ENCODE results near the gene MAP3K20. TPM values are rescaled to one million over a fixed set of nuclear protein-coding genes. Genes with fewer than 3 reads are reported as not detected.
A peak's percentile ranks its signal among the peaks of the same experiment; 100 is the strongest.
"Not testable (repeated sequence)": the region's sequence is repeated elsewhere in the genome, so short reads cannot be mapped to it uniquely, and the experiment has no call there.

The MAP3K20 gene
- total RNA-seq, 6 donors from 2014 or later, result 16.3 to 41.7 (median 34.7) TPM

GRCh38 chr2:173252581-173252980, 176.9 kb downstream of the MAP3K20 start:
- no peak for TF ChIP-seq POLR2A (IDR thresholded peaks at IDR 0.05)
- no peak for TF ChIP-seq EP300 (IDR thresholded peaks at IDR 0.05)
- Histone ChIP-seq H3K4me1 (no peaks in the 10 kb centered on the region), H3K9me3 (no peaks in the 10 kb centered on the region), H3K4me3 (no peak overlapping the region), H3K36me3 (no peaks in the 10 kb centered on the region), H3K27me3 (no peaks in the 10 kb centered on the region), H3K27ac (no peak overlapping the region)
- WGBS, 2 donors, result 86 to 92% methylated on average over 5 of the region's 5 CpGs
- DNase-seq (no peak), ATAC-seq (ENCODE audit: low FRiP score in 2 of 2) (no peak)

GRCh38 chr2:173254659-173255058, 179.0 kb downstream of the MAP3K20 start:
- H3K36me3 ChIP-seq, result peaks cover 0 to 11% (median 3%) of the 10 kb centered on the region in 4 donors
- H3K27me3 ChIP-seq, result no peaks in the 10 kb centered on the region
- no peak for DNase-seq
- no peaks in the 10 kb centered on the region for H3K9me3 ChIP-seq
- no peak overlapping the region for H3K27ac ChIP-seq
- WGBS, 2 donors, result 93 to 100% methylated on average over 1 of the region's 1 CpG
- no peak overlapping the region for H3K4me3 ChIP-seq
- H3K4me1 ChIP-seq, result no peaks in the 10 kb centered on the region
- no peak for ATAC-seq (ENCODE audit: low FRiP score in 2 of 2)
- no peak for TF ChIP-seq CTCF (IDR thresholded peaks at IDR 0.05)
- TF ChIP-seq POLR2A (IDR thresholded peaks at IDR 0.05), result no peak

GRCh38 chr2:173258701-173259100, 183.1 kb downstream of the MAP3K20 start:
- no peak for DNase-seq
- no peaks in the 10 kb centered on the region for H3K4me1 ChIP-seq
- no peak for TF ChIP-seq POLR2AphosphoS5 (IDR thresholded peaks at IDR 0.05)
- TF ChIP-seq CTCF (IDR thresholded peaks at IDR 0.05), result no peak
- TF ChIP-seq EP300 (IDR thresholded peaks at IDR 0.05), result no peak
- TF ChIP-seq POLR2A (IDR thresholded peaks at IDR 0.05), result no peak
- H3K9me3 ChIP-seq, result no peaks in the 10 kb centered on the region
- ATAC-seq (ENCODE audit: low FRiP score in 2 of 2), result no peak
- H3K27ac ChIP-seq, result no peak overlapping the region
- H3K36me3 ChIP-seq, result peaks cover 0 to 37% (median 14%) of the 10 kb centered on the region in 4 donors
- H3K27me3 ChIP-seq, result no peaks in the 10 kb centered on the region
- WGBS, 2 donors, result 91 to 93% methylated on average over 4 of the region's 4 CpGs
- H3K4me3 ChIP-seq, result no peak overlapping the region

GRCh38 chr2:173262356-173262755, 186.7 kb downstream of the MAP3K20 start:
- H3K4me1 ChIP-seq; H3K4me3 ChIP-seq; ATAC-seq (ENCODE audit: low FRiP score in 2 of 2); H3K27ac ChIP-seq; H3K9me3 ChIP-seq; DNase-seq; H3K27me3 ChIP-seq: not testable (repeated sequence)
- WGBS, 2 donors, result 90 to 94% methylated on average over 4 to 5 of the region's 5 CpGs
- H3K36me3 ChIP-seq, result peaks cover 0 to 71% (median 23%) of the 10 kb centered on the region in 4 donors

GRCh38 chr2:173264151-173264550, 188.5 kb downstream of the MAP3K20 start:
- no peak overlapping the region for H3K4me3 ChIP-seq
- peak overlapping the region in 1 of 4 donors; percentile 40 for H3K27ac ChIP-seq
- peaks cover 0 to 73% (median 22%) of the 10 kb centered on the region in 4 donors for H3K36me3 ChIP-seq
- no peak for DNase-seq
- no peaks in the 10 kb centered on the region for H3K27me3 ChIP-seq
- 90 to 94% methylated on average over 4 of the region's 4 CpGs for WGBS, 2 donors
- H3K9me3 ChIP-seq, result no peaks in the 10 kb centered on the region
- no peak for ATAC-seq (ENCODE audit: low FRiP score in 2 of 2)
- no peak for TF ChIP-seq POLR2A (IDR thresholded peaks at IDR 0.05)
- no peak for TF ChIP-seq POLR2AphosphoS5 (IDR thresholded peaks at IDR 0.05)
- no peak for TF ChIP-seq EP300 (IDR thresholded peaks at IDR 0.05)
- no peak for TF ChIP-seq CTCF (IDR thresholded peaks at IDR 0.05)
- H3K4me1 ChIP-seq, result no peaks in the 10 kb centered on the region

GRCh38 chr2:173264603-173265366, 189.1 kb downstream of the MAP3K20 start:
- Histone ChIP-seq H3K27ac (peak overlapping the region in 1 of 4 donors; percentile 40), H3K27me3 (no peaks in the 10 kb centered on the region), H3K36me3 (peaks cover 0 to 67% (median 20%) of the 10 kb centered on the region in 4 donors), H3K4me3 (no peak overlapping the region), H3K4me1 (no peaks in the 10 kb centered on the region), H3K9me3 (no peaks in the 10 kb centered on the region)
- DNase-seq (peak in 1 of 2 donors; percentile 58), ATAC-seq (ENCODE audit: low FRiP score in 2 of 2) (peak; percentile 73 to 88)
- 62 to 82% methylated on average over 14 of the region's 14 CpGs for WGBS, 2 donors
- no peak for TF ChIP-seq EP300 (IDR thresholded peaks at IDR 0.05)
- no peak for TF ChIP-seq CTCF (IDR thresholded peaks at IDR 0.05)
- TF ChIP-seq POLR2A (IDR thresholded peaks at IDR 0.05), result no peak
- TF ChIP-seq POLR2AphosphoS5 (IDR thresholded peaks at IDR 0.05), result no peak
